K562 (cell line): ENCODE data around the gene KIAA0040.

Experiments
- RBM14 ChIP-seq: fragments of 200-400 bp; formaldehyde crosslinking; IDR thresholded peaks from 2 replicates; pipeline ENCODE4 v1.6.1; 2018; ENCODE audit warnings: low read depth, mild to moderate bottlenecking, low read length, moderate library complexity, borderline replicate concordance; ENCODE audit not compliant: insufficient read depth
- ZC3H8 ChIP-seq: fragments of 450-650 bp; IDR thresholded peaks from 2 replicates; pipeline ENCODE4 v1.6.1; 2017
- ZNF12 ChIP-seq: sonication (generic); formaldehyde crosslinking; IDR thresholded peaks from 2 replicates; pipeline ENCODE4 v1.4.0; 2020; ENCODE audit warnings: mild to moderate bottlenecking, missing genetic modification reagents
- TF ChIP-seq, protein P1 (sequence below), 3 experiments: IDR thresholded peaks in 2 of 3; conservative IDR thresholded peaks in 1 of 3; 2 replicates each; pipeline ENCODE4 v1.5.1; 2011 to 2012; ENCODE audit warnings: low read length in 3 of 3, mild to moderate bottlenecking in 3 of 3, control low read depth in 2 of 3, improper control_type of control experiment in 1 of 3, inconsistent platforms in 1 of 3, low read depth in 1 of 3, mixed read lengths in 1 of 3, moderate library complexity in 1 of 3; ENCODE audit not compliant: insufficient read depth in 2 of 3
- TF ChIP-seq, protein P2 (sequence below): sonication (generic); formaldehyde crosslinking; IDR thresholded peaks from 2 replicates; pipeline ENCODE4 v1.9.0; 2022; ENCODE audit warnings: mild to moderate bottlenecking, missing genetic modification reagents
- TF ChIP-seq, protein P3 (sequence below): fragments of 450-650 bp; IDR thresholded peaks from 2 replicates; pipeline ENCODE4 v1.7.1; 2018; ENCODE audit warnings: mild to moderate bottlenecking, low read depth; ENCODE audit not compliant: partially characterized antibody

DNA sequence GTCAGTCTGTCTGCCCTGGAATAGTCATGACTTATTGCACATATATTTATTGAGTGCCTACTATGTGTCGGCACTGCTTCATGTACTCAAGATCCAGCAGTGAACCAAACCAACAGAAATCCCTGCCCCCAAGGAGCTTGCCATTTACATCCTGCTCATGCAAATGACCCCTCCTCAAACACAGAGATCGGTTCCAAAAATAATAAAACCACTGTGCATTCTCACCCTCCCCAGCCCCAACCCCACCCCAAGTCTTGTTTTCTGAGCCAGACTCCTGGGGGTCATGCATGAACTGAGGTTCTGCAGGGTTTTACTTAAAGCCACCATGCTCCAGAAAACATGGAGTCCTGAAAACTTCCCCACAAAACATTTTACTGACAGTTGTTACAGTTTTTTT lies 61.9 kb downstream of the KIAA0040 start:
- TF ChIP-seq ZNF12 (CRISPR knock-in tag) (no peak), RBM14 (no peak), ZC3H8 (no peak)
- TF ChIP-seq, protein P1, sequence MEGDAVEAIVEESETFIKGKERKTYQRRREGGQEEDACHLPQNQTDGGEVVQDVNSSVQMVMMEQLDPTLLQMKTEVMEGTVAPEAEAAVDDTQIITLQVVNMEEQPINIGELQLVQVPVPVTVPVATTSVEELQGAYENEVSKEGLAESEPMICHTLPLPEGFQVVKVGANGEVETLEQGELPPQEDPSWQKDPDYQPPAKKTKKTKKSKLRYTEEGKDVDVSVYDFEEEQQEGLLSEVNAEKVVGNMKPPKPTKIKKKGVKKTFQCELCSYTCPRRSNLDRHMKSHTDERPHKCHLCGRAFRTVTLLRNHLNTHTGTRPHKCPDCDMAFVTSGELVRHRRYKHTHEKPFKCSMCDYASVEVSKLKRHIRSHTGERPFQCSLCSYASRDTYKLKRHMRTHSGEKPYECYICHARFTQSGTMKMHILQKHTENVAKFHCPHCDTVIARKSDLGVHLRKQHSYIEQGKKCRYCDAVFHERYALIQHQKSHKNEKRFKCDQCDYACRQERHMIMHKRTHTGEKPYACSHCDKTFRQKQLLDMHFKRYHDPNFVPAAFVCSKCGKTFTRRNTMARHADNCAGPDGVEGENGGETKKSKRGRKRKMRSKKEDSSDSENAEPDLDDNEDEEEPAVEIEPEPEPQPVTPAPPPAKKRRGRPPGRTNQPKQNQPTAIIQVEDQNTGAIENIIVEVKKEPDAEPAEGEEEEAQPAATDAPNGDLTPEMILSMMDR (IDR thresholded peaks at IDR 0.05 in 2 of 3, conservative IDR thresholded peaks at IDR 0.05 in 1 of 3; ENCODE audit: insufficient read depth in 2 of 3, low read depth in 1 of 3, low read length in 3 of 3), result no peak
- TF ChIP-seq, protein P2, sequence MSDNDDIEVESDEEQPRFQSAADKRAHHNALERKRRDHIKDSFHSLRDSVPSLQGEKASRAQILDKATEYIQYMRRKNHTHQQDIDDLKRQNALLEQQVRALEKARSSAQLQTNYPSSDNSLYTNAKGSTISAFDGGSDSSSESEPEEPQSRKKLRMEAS (CRISPR knock-in tag), result no peak
- TF ChIP-seq, protein P3, sequence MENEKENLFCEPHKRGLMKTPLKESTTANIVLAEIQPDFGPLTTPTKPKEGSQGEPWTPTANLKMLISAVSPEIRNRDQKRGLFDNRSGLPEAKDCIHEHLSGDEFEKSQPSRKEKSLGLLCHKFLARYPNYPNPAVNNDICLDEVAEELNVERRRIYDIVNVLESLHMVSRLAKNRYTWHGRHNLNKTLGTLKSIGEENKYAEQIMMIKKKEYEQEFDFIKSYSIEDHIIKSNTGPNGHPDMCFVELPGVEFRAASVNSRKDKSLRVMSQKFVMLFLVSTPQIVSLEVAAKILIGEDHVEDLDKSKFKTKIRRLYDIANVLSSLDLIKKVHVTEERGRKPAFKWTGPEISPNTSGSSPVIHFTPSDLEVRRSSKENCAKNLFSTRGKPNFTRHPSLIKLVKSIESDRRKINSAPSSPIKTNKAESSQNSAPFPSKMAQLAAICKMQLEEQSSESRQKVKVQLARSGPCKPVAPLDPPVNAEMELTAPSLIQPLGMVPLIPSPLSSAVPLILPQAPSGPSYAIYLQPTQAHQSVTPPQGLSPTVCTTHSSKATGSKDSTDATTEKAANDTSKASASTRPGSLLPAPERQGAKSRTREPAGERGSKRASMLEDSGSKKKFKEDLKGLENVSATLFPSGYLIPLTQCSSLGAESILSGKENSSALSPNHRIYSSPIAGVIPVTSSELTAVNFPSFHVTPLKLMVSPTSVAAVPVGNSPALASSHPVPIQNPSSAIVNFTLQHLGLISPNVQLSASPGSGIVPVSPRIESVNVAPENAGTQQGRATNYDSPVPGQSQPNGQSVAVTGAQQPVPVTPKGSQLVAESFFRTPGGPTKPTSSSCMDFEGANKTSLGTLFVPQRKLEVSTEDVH, result no peak
